GM12801 (cell line): ENCODE data around the gene FSTL3.

Source experiments
- TF ChIP-seq, protein P1 (sequence below): IDR thresholded peaks from one replicate; pipeline ENCODE4 v1.5.1; 2011; ENCODE audit warnings: control low read depth; ENCODE audit not compliant: insufficient read length; ENCODE audit errors: extremely low read depth

Gene FSTL3

DNA sequence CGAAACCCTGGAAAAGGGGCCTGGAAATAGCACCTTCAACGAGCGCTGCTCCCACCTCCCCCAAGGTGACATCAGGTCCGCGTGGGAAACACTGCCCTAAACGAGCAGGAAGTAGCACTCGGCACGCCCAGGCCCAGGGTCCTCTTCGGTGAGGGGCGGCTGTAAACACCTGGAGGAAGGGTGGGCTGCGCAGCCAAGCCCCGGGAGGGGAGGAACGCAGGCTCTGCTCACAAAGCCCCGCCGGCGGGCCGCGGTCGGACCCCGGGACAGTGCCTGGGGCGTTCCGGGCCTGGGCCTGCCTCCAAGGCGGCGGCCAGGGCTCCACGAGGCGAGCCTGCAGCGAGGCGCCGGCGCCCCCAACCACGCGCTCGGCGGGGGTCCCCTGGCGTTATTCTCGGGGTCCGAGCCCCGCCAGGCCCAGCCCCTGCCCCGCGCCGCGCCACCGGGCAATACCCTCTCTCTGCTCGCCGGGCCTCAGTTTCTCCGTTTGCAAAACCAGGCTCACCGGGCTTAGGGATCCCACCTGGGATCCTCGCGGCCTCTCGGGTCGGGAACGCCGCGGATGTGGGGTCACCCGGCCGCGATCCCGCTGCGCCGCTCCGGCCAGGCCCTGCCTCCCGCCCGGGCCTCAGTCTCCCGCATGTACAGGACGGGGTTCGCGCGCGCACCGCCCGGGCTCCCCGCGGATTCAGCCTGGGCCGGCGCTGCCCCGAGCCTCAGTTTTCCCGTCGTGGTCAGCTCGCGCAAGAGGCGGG, 13.8 kb upstream of the FSTL3 start:
- TF ChIP-seq, protein P1, sequence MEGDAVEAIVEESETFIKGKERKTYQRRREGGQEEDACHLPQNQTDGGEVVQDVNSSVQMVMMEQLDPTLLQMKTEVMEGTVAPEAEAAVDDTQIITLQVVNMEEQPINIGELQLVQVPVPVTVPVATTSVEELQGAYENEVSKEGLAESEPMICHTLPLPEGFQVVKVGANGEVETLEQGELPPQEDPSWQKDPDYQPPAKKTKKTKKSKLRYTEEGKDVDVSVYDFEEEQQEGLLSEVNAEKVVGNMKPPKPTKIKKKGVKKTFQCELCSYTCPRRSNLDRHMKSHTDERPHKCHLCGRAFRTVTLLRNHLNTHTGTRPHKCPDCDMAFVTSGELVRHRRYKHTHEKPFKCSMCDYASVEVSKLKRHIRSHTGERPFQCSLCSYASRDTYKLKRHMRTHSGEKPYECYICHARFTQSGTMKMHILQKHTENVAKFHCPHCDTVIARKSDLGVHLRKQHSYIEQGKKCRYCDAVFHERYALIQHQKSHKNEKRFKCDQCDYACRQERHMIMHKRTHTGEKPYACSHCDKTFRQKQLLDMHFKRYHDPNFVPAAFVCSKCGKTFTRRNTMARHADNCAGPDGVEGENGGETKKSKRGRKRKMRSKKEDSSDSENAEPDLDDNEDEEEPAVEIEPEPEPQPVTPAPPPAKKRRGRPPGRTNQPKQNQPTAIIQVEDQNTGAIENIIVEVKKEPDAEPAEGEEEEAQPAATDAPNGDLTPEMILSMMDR, result no peak

DNA sequence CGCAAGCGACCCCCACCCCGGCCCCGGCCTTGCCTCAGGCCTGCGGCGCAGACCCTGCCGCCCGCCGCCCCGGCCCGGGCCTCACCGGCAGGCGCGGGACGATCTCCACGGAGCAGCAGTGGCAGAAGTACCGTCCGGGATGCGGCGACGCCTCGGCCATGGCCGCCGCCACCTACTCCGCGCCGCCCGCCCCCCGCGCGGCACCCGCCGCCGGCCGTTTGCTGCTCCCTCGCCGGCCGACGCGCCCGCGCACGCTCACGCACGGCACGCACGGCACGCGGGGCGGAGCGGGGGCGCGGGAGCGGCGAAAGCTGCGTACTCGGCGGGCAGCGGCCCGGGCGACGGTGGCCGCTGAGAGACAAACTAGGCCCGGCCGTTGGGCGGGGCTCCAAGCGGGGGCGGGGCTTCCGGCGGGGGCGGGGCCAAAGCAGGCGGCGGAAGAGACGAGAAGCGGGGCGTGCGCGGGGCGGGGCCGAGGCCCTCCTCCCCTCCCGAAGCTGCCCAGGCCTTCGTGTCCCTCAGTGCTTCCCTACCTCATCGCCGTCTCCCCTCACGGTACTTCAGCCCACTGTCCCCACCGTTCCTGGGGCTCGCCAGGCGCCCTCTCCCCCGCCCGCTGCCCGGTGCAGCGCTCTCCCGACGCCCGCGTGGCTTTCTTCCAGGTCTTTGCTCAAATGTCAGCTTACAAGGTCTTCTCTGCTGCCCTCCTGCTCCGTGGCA, 13.1 kb upstream of the FSTL3 start, which contains the start of gene RNF126:
Gene RNF126, minus strand, starts transcription at position 253 of the 720 bp plus-strand sequence. Its CDS starts 93 bp downstream, at position 160.
- TF ChIP-seq, protein P1, result no peak

DNA sequence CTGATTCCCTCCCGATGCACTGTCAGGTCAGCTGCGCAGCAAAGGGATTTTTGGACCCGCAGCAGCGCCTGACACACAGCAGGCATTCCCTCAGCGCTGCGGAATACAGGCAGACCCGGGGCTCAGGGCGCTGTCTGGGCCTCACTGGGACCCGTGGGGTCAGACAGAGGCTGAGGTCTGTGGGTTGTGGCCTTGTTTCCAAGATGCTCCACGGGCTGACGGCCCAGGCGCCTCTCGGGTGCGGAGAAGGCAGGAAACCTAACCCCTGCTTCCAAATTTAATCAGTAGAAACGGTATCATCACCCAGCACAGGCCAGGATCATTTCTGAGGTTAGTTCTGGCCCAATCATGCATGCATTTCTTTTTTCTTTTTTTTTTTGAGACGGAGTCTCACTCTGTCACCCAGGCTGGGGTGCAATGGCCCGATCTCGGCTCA, 12.5 kb upstream of the FSTL3 start:
- TF ChIP-seq, protein P1, result no peak

DNA sequence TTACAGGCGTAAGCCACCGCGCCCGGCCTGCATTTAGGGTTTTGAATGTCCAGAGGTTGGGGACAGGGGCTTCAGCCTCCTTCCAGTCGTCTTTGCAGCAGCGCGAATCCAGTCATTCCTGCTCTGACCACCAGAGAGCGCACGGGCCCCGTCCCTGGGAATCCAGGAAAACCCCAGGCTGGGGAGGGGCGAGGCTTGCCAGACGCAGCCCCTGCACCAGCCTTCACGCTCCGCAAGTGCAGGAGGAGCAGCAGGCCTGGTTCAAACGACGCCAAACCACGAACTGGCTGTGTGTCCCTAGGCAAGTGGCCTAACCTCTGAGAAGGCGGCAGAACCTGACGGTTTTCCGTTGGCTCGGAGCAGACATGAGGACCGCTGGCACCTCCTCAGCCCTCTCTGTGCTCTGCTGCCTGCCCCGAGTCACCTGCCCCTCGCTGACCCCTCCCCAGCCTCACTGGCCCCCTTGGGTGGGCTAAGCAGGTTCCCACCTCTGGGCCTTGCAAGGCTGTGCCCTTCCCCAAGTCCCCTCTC, 11.2 kb upstream of the FSTL3 start:
- TF ChIP-seq, protein P1, result no peak

DNA sequence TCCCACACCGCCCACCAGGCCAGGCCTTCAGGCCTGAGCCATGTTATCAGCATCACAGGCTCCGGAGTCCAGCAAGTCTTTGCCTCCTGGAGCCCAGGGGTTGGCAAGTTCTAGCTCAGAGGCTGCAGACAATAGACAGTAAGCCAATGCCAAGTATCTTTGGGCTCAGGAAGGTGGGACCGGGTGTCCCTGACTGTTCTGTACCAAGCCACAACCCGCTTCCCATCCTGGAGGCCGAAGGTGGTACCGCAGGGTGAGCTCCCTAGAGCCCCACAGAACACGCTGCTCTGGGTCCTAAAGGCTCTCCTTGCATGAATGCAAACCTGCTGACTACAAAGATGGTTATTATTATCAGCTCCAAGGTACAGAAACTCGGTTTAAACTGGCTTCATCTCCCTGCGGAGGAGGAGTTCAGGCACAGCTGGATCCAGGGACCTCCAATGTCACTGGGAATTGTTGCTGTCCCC, 5.5 kb upstream of the FSTL3 start:
- TF ChIP-seq, protein P1, result no peak

DNA sequence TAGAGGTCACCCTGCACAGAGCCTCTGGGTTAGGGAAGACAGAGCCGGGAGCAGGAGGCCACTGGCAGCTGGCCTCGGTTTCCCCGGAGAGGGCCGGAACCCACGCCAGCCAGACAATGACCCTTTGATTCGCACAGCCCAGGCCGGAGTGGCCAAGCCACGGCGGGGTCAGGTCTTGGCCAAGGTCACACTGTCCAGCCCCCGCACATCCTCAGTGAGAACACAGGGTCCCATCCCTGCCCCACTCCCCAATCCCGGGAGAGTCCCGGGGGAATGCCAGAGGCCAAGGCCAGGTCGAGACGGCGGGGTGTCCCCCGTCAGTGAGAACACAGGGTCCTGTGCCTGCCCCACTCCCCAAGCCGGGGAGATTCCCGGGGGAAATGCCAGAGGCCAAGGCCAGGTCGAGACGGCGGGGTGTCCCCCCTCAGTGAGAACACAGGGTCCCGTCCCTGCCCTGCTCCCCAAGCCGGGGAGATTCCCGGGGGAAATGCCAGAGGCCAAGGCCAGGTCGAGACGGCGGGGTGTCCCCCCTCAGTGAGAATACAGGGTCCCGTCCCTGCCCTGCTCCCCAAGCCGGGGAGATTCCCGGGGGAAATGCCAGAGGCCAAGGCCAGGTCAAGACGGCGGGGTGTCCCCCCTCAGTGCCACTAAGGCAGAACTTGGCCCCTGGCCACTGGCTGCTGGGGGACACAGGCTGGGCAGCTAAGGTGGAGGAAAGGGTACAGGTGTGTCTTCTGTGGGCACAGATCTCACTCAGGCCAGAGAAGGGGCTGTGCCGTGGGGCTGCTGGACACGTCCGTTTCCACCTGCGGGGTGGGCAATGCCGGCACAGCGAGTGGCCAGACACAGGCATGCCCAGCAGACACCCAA, 1.7 kb upstream of the FSTL3 start:
- TF ChIP-seq, protein P1, result no peak

GRCh38 chr19:676007-676338, 219 bp upstream of the FSTL3 start:
- TF ChIP-seq, protein P1, result no peak
